NCI-H2107 (cell line): ENCODE measurements around the gene GALNT6.

Experiments used
- DNase-seq: peaks from one replicate; lab custom pipeline; 2025; lab: John Stamatoyannopoulos, UW

Gene GALNT6

DNA sequence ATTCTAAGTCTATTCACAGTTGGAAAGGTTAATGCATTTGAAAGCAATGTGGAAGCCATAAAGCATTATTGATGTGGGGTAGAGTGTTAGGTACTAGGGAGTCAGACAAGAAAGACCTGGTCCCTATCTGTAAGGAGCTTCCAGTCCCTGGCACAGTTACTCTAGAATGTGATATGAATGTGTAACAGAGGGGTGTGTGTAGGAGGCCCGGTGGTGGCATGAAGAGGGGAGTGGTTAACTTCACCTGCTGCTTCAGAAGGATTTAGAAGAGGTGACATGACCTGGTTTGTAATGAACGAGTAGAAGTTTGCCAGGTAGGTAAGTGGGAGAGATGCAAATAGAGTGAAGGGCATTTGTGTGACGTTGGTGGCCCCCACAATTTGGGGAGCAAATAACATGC, 15.1 kb upstream of the GALNT6 start:
- no peak for DNase-seq

DNA sequence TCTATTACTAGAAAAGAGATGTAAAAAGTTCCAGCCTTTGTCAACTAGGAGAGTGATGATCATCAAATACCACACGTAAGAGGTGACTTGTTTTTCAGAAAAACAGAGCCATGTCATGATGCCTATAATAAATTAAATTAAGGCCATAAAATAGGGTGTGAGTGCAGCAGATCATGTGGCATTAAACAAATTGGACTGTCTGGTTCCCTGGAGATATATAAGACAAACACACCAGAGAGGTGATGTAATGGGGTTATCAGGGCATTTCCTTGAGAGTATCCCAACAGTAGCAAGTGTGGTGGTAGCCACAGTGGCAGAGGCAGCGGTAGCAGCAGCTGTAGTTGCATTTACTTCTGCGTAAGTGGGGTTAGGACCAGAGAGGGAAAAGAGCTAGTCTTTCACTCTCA, 14.6 kb upstream of the GALNT6 start:
- no peak for DNase-seq

DNA sequence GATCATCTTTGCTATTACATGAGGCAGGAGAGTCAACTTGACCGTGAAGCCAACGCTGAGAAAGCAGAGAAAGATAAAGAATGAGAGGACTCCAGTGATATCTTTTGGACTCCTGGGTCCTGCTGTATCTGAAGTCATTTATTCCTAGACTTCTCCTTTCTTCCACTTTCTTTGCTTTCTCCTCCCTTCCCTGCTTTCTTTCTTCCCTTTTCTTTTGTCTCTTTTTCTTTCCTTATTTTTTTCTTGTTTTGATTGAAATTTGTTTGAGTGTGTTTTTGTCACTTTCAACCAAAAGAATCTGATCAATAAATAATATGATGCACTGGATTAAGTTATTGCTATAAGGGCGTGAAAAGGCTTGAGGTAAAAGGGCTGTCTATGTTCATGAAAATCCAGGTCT, 13.4 kb upstream of the GALNT6 start:
- no peak for DNase-seq

DNA sequence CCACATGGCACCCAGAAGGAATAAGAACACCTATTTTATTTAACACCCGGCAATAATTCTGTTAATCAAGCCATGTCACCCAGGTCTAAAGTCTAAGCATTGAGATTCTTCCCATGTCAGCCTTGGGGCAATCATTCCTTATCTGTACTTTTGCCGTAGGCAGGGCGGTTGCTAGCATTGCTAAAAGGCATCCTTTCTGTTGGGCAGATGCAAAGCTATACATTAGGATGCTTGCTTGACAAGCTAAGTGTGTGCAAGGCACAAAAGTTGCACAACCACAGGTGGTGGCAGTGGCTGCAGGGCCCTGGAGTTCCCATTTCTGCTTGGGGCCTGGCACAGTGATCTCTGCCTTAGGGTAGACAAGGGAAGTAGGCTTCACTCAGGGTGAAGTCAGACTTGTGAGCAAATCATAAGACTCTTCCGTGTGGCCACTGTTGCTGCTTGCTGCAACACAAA, 12.5 kb upstream of the GALNT6 start:
- DNase-seq: no peak

- no peak for DNase-seq
Observed at GRCh38 chr12:51403159-51403558, 12.0 kb upstream of the GALNT6 start.

GRCh38 chr12:51401900-51402299, 10.7 kb upstream of the GALNT6 start:
- no peak for DNase-seq

DNA sequence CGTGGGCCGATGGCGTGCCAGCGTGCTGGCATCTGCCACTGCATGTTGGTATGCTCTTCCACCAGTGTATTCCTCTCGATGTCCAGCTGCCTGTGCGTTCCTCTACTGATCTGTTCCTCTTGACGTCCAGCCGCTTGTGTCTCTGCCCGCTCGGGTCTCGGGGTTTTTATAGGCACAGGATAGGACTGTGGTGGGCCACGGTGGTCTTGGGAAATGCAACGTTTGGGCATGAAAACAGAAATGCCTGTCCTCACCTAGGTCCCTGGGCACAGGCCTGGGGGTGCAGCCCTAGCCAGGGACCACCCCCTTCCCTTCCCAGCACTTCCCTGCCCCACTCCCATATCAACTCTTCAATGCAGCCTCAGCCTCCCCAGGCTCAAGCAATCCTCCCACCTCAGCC, 10.3 kb upstream of the GALNT6 start:
- DNase-seq: no peak

- DNase-seq: no peak
Observed at GRCh38 chr12:51401020-51401419, 9.8 kb upstream of the GALNT6 start.

DNA sequence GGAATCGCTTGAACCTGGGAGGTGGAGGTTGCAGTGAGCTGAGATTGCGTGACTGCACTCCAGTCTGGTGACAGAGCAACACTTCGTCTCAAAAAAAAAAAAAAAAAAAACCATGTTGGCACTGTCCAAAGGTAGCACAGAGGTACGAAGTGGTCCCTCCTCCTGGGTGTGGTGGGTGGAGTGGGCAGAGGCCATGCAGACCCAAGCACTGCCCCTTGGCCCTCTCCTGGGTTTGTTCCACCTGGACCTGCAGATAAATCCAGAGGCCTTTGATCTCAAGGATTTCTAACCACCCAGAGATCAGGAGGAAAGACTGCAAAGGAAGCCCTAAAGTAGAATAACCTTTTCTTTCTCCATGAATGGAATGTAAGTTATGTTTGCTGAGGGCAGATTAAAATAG, 8.7 kb upstream of the GALNT6 start:
- DNase-seq: no peak

DNA sequence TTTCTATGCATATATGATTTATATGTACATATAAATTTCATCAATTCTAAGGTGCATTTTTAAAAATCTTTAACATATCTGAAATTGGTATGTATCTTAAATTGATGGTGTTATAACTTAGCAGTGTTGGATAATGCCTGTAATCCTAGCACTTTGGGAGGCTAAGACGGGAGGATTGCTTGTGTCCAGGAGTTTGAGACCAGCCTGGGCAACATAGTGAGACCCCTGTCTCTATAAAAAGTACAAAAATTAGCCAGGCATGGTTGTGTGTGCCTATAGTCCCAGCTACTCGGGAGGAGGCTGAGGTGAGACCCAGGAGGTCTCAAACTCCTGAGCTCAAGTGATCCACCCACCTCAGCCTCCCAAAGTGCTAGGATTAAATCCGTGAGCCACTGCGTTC, 6.5 kb upstream of the GALNT6 start:
- DNase-seq: no peak

GRCh38 chr12:51395283-51396230, 4.4 kb upstream of the GALNT6 start:
- DNase-seq: no peak

- DNase-seq: no peak
Observed at GRCh38 chr12:51393676-51394545, 2.7 kb upstream of the GALNT6 start.

GRCh38 chr12:51392556-51393237, 1.5 kb upstream of the GALNT6 start:
- no peak for DNase-seq

DNA sequence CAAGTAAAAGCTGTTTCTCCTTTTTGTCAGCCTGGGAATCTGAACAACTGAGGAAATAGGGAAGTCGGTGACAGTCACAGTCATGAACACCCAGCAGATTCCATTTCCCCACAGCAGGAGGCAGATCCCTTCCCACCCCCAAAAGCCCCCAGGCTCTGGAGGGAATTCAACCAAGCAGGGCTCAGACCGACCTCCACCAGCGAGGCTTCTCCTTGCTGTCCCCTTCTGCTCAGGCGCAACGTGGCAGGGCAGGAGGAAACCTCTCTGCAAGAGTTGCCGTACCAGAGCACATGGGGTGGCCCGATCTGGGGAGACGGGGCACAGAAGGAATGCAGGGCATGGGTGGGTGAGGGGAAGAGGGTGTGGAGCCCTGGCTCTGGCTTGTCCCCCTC, 319 bp downstream of the GALNT6 start:
- no peak for DNase-seq

DNA sequence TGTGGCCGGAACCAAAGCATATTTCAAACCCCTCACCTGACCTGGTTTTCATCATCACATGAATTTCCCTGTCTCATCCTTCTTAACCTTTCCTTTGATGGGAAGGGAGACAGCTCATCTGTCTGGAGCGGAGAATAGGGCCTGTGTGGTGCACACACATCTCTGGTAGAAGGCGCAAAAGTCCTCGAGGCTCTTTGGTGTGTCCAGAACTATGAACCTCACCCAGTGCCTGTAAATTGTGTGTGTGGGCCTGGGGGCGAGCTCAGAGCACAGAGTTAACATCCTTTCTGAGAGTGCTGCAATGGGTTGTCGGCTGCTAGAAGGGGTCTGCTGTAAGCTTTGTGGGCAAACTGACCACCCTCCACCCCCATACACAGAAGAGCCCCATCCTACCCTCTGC, 749 bp downstream of the GALNT6 start:
- no peak for DNase-seq

DNA sequence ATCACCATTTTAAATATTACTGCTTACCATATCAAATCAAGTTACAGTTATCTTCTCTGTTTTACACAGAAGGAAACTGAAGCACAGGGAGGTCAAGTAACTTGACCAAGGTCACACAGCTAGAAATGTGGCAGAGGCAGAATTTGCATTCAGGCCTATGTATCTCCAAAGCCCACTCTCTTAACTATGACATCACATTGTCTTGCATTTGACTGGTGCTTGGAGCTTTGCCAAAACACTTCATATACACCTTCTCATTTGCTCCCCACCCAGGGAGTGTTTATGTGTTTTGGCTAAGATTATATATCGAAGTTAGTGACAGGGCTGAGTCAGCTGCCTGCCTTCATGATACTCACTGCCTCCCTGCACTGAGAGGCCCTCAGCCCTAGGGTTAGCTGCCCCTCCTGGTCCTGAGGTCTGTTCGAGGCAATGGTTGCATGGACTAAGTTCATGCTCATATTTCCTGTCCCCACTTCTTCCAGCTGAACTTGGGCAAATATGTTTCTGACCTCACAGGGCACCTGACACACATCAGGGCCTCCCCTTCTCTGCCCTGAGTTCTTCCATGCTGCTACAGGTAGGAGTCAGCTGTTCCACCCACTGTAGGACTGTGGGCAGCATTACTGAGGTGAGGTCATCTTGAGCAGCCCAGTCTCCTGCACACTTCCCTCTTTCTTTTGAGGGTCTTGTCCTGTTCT, 1.8 kb downstream of the GALNT6 start:
- DNase-seq: no peak

DNA sequence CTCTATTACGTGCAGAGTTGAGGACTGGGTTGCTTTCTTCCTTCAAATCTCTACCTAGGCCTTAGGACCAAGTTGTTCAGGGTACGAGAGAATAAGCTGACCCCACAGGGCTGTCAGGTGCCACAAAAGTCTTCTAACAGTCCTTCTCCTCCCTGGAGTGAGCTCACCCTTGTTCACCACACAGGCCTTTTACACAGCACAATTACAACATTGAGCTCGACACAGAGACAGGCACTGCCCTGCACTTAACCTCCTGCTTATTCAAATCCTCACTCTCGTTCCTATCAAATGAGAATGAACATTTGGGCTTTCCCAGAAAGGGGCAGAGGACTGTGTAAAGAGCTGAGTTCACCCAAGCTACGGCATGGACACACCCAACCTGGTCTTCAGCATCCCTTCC, 2.4 kb downstream of the GALNT6 start:
- DNase-seq: no peak

- no peak for DNase-seq
Observed at GRCh38 chr12:51388069-51388799, 3.0 kb downstream of the GALNT6 start.

DNA sequence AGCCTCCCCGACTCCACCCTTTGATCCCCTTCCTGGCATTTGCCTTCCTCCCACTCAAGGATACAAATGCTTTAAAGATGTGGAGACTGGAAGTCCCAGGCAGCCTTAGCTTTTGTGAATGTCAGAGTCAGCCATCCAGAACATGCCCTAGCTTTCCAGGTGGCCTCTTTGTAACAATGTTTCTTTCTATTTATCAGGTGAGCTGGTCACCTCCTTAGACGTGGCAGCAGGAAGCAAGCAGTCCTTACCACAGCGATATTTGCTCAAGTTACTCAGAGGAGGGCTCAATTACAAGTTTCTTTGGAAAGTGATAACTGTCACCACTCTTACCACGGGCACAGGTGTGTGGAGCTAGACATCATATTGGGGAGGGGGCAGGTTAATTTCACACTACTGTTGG, 4.9 kb downstream of the GALNT6 start:
- DNase-seq: peak; percentile 58

- DNase-seq: no peak
Observed at GRCh38 chr12:51383269-51383905, 7.8 kb downstream of the GALNT6 start.

GRCh38 chr12:51382173-51382572, 9.0 kb downstream of the GALNT6 start:
- DNase-seq: no peak
